GM21515 (cell line): ENCODE results near the gene GIMAP8.
"Not testable (repeated sequence)": the region's sequence is repeated elsewhere in the genome, so short reads cannot be mapped to it uniquely, and the experiment has no call there.

Experiments used
- ATAC-seq: cut with Tn5 transposase; IDR thresholded peaks from one replicate; pipeline ENCODE4 v1.9.1; 2021; ENCODE audit not compliant: unreplicated experiment

GIMAP8 gene

DNA sequence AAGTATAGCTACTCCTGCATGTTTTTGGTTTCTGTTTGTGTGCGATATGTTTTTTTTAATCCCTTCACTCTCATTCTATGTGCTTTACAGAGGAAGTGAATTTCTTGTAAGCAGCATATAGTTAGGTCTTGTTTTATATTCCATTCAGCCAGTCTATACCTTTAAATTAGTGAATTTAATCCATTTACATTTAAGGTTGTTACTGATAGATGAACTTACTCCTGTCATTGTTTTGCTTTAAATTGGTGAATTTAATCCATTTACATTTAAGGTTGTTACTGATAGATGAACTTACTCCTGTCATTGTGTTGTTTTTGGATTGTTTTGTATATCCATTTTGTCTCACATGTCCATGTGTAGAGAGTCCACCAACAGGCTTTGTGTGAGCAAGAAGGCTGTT lies 11.1 kb downstream of the GIMAP8 start:
- ATAC-seq, result no peak

DNA sequence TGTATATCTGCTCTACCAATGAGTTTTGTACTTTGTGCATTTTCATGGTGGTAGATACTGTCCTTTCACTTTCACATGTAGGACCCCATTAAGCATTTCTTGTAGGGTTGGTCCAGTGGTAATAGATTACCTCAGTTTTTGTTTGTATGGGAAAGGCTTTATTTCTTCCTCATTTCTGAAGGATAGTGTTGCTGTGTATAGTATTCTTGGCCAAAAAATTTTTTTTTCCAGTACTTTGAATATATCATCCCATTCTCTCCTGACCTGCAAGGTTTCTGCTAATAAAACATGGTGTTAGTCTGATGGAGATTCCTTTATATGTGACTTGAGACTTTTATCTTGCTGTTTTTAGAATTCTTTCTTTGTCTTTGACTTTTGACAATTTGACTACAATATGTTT lies 12.0 kb downstream of the GIMAP8 start:
- no peak for ATAC-seq

DNA sequence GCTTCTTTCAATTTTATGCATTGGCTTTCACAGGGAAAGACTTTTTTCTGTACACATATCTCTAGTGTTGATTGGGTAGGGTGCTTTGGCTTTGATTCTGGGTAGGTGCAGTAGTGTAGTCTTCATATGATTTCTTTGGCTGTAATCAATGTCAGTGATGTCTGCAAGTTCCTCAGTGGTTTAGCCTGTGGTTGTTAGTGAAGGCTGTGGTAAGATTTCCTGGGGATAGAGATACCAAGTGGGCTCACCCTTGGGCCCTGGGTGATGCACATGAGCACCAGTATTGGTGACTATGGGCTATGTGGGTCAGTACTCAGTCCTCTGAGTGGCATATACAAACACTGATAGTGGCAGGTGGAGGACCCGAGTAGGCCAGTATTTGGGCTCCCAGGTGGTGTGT lies 13.0 kb downstream of the GIMAP8 start:
- no peak for ATAC-seq

DNA sequence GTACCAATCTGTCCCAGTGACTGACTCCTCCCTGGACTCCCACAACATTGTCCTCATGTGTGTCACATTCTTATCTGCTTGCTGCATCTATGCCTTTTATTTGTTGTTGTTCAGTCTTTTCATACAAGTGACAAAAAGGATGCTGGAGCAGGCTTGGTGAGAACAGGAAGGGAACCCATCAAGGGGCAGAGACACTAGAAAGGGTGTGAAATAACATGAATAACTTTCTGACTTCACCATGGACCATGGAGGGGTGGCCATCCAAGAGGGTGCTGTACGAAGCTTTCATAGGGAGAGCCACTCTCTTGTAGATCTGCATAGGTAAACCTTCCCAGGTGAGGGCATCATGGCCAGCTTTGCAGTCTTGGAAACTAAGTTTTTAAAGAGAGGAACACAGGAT lies 14.5 kb downstream of the GIMAP8 start:
- no peak for ATAC-seq

DNA sequence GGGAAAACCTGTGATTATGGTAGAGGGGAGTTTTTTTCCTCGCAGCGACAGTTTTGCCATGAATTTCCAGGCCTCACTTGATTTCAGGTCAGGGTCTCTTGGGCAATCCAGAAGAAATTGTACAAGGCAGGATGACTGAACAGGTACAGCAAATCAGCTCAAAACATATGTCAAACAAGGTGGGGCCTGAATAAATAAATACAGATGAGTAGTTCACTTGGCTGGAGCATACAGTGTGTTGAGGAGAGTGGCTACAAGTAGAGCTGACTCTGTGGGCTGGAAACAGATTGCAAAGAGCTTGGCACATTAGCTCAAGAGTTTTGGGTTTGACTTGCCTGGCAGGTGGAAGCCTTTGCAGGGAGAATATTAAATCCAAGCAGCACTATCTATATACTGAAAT lies 15.0 kb downstream of the GIMAP8 start:
- no peak for ATAC-seq

DNA sequence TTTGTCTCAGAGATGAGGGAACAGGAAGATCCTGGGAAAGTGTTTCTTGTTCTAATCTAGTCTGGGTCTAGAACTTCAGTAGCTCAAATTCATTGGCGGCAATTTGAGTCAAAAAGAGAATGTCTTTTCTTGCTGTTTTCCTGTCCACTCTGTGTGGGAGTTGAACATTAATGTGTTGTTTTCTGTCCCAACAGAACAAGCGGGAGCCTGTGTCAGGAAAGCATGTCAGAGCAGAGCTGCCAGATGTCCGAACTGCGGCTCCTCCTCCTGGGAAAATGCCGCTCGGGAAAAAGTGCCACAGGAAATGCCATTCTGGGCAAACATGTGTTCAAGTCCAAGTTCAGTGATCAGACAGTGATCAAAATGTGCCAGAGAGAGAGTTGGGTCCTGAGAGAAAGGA lies 16.0 kb downstream of the GIMAP8 start:
- no peak for ATAC-seq

DNA sequence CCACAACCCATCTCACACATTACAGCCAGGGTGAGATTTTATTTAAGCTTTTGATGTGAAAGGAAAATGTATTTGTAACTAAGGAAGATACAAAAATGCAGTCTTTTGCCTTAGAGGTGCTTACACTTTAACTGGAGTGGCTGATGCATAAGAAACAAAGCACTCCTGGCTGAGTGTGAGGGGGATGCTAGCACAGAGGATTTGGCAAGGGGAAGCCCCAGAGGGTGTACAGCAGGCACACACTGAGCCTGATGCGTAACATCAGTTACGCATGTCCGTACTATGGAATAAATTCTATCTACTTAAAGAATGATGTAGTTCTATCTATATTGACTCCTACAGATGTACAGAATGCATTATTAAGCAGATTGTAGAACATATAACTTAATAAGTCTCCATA lies 17.8 kb downstream of the GIMAP8 start:
- no peak for ATAC-seq

DNA sequence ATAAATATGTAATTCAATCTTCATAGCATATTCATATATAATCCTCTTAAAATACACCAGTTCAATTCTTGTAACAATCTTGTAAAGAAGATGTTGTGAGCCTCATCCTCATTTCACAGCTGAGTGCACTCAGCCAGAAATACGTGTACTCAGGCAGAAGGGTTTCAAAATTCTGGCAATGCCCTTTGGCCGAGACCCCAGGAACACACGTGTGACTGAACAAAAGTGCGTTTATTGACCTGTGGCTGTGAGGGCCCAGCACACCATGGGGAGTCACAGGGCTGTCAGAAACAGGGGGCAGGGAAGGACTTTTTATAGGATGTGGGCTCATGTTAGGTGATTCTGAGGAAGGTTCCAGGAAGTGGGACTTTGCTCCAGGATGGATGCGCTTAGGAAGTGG lies 21.5 kb downstream of the GIMAP8 start:
- ATAC-seq, result no peak

DNA sequence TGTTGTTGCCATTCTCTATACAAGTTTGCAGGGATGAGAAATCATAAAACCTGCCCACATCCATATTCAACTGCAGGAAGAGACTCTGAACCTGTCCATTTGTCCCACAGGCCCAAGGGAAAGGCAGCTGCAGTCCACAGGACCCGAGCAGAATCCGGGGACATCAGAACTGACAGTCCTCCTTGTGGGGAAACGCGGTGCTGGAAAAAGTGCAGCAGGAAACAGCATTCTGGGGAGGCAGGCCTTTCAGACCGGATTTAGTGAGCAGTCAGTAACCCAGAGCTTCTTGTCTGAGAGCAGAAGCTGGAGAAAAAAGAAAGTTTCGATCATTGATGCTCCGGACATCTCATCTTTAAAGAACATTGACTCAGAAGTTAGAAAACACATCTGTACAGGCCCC lies 23.5 kb downstream of the GIMAP8 start:
- ATAC-seq, result no peak

DNA sequence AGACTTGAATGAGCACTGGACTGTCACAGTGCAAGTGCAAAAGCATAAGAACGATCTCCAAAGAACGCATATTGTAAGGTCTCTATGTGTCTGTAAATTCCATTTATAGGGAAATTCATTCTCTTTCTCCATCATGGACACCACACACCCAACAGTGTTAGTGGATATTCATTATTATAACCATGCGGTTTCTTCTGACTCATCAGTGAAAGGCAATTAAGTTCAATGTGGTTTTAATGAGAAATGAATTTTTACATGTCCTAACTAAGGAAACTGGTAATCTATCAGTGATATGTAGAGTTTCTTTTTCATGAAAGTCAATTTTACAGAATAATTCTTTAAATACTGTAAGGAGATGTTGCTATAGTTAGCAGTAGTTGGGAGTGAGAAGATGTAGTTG lies 25.9 kb downstream of the GIMAP8 start:
- no peak for ATAC-seq

DNA sequence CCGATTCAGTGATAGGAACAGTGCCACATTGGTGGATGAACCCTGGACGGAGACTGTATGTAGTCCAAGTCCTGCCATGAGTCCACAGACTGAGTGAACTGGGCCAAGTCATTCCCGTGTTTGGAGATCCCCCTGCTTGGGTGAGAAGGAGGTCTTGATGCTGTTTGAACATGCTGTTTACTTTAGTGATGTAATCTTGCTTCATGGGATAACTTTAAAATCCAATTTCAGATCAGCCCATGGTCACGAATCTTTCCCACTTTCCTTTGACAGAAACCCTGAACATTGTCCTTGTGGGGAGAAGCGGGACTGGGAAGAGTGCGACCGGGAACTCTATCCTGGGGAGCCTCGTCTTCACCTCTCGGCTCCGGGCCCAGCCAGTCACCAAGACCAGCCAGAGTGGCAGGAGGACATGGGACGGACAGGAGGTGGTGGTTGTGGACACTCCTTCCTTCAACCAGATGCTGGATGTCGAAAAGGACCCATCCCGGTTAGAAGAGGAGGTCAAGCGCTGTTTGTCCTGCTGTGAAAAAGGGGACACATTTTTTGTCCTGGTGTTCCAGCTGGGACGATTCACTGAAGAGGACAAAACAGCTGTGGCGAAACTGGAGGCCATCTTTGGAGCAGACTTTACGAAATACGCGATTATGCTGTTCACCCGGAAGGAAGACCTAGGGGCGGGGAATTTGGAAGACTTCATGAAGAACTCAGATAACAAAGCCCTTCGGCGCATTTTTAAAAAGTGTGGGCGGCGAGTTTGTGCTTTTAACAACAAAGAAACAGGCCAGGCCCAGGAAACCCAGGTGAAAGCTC lies 26.6 kb downstream of the GIMAP8 start:
- ATAC-seq, result no peak

DNA sequence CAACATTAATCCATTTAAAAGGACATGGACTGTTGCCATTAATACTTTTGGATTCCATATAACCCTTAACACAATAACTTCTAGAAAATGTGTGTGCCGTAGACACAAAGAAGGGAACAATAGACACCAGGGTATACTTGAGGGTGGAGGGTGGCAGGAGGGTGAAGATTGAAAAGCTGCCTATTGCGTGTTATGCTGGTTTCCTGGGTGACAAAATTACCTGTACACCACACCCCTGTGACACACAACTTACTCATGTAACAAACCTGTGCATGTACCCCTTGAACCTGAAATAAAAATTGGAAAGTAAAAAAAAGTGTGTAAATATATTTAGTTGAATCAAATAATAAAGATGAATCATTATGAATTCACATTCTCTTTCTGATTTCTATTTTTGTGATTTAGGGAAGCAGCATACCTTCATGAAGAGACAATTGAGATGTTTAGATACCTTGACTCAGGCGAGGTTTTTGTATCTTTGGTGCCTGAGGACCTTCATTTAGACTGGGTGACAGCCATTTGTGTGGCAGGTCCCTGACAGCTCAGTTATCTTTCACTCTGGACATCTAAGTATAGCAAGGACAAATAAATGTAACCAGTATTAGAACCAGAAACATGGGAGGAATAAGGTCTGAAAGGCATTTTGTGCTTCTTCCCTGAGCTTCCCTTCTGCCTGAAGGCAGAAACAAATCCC lies 28.7 kb downstream of the GIMAP8 start:
- no peak for ATAC-seq

DNA sequence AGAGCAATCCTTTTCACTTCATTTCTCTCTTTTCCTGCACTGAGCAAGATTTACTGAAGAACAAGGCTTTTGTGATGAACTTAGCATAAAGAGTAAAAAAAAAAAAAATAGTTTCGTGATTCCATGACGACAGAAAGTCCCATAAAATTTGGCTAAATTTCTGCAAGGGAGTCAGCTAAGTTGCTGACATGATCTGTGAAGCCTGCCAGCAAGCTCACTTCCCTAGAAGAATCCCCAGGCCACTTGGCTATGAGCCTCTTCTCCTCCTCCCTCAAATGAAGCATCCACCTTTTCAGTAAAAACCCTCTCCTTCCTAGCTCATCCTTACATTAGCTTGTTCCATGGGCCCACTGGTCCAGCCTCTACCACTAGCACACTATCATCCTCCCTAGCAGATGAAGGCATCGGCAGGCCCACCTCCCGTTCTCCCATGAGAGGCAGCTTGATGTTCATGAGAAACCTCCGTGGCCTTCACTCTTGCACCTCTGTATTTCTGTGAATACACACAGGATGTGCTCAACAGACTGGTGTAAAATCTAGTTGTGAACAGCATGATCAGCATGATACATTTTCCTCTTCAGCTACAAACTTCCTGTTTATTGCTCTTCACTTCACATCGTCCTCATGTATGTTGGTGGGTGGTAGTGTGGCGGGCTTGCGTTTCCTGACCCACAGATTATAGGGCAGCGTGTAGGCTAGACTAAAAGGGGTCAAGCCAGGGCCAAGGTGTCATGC lies 30.9 kb downstream of the GIMAP8 start:
- no peak for ATAC-seq

DNA sequence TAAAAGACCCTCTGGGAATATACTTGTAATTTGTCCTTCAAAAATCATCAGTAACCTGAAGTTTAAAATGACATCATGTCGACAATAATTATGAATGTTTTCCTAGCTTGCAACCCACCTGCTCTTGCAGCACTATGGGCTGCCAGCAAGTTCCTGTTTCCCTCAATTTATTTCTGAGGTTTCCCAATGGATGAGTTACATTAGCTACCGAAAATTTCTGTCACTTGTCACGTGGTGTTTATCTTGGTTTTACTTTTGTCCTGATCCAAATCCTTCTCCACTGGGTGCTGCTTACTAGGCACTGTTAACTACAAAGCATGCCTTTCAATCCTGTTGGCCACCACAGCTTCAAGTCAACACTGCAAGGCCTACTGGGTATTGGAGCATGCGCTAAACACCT lies 31.5 kb downstream of the GIMAP8 start:
- no peak for ATAC-seq

DNA sequence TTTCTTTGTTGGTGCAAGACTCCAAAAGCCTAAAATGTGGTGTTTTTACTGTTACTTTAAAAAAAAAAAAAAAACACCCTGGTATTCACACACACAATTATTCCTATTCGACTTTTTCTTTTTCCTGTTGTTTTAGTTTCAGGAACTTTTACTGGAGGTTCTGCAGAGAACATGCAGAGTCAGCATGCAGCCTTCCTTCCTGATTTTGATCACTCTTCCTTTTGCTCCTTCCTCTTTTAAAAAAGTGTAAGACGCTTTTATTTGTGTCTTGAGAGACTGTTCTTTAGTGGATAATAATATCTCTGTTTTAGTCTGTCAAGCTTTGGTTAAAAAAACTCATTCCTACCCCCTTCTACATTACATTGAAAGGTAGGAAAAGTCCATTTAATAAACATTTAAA lies 33.1 kb downstream of the GIMAP8 start:
- ATAC-seq, result not testable (repeated sequence)

DNA sequence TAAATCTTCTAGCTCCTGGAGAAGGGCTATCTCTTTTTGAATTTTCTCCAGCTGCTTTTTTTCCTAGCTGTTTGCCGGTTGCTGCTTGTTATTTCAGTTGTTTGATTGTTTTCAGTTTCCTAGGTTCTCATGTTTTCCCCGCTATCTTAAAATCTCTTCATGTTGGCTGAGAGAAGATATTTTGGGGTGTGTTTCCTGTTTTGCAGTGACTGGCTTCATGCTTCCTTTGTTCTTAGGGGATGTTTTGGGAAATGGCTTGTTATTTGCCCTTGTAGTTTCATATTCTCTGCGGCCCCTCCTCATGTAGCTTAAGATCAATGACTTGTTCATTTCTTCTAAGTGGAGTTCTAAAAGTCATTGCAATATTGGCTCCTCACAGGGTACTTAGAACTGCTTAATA lies 33.6 kb downstream of the GIMAP8 start:
- ATAC-seq, result not testable (repeated sequence)

DNA sequence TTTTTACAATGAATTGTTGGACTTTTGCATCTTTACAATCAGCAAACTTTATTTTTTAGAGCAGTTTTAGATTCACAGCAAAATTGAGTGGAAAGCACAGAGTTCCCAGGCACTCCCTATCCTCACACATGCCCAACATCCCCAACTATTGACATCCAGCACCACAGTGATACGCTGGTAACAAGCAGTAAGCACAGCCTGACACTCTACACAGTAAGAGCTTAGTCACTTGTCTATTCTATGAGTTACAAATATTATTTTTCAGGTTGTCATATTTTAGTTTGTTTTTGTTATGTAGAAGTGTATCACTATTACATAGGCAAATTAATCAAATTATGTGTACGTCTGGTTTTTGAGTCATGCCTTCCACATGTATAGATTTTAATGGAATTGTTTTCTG lies 37.2 kb downstream of the GIMAP8 start:
- no peak for ATAC-seq

DNA sequence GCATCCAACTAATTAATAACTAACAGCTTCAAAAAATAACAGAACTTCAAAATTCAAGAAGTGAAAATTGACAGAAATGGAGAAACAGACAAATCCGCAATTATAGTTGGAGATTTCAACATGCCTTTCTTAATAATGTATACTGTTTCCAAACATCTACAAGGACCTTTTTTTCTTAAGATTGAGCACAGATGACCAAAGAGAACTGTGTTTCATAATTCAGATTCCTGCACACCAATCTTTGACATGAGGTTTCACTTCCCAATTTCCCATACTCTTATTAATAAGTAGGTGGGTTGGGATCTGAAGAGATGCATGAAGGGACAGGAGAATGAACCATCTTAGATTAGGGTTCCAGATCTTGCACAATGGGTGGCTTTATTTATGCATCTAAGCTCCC lies 39.4 kb downstream of the GIMAP8 start:
- ATAC-seq, result no peak

DNA sequence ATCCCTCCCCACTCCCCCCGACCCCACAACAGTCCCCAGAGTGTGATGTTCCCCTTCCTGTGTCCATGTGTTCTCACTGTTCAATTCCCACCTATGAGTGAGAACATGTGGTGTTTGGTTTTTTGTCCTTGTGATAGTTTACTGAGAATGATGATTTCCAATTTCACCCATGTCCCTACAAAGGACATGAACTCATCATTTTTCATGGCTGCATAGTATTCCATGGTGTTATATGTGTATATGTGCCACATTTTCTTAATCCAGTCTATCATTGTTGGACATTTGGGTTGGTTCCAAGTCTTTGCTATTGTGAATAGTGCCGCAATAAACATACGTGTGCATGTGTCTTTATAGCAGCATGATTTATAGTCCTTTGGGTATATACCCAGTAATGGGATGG lies 43.0 kb downstream of the GIMAP8 start:
- ATAC-seq, result not testable (repeated sequence)

DNA sequence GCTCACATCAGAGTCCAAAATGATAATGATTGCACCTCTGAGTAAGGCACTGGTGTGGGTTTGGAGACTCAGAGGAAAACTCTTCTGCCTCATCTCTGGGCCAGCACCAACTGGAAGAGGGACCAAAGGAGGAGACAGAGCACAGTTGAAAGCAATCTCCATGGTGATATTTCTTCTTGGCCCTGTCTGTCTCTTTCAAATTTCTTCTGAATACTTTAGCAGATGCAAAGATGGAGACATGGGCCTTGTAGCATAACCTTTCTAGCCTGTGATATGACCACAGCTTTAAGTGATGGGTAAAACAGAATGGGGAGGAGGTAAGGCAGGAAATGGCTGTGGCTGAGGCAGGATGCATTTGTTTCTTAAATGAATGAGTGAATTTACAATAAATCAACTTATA lies 52.1 kb downstream of the GIMAP8 start:
- no peak for ATAC-seq

DNA sequence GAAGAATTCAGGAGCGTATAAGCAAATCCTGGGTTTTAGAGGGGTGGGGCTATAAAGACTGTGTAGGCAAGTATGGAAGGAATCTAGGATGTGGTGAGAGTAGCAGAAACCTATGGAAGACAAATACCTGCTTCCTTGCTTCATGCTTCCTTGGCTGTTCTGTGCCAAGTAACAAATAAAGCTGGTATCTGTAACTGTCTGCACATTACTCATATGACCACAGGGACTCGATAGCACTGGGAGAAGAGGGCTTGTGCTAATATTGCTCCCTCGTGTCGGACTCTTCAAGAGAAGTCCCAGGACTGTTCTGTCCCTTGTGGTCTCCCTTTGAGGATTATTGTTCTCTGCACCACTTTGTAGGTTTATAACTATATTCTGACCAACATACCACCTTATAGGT lies 52.7 kb downstream of the GIMAP8 start:
- no peak for ATAC-seq

DNA sequence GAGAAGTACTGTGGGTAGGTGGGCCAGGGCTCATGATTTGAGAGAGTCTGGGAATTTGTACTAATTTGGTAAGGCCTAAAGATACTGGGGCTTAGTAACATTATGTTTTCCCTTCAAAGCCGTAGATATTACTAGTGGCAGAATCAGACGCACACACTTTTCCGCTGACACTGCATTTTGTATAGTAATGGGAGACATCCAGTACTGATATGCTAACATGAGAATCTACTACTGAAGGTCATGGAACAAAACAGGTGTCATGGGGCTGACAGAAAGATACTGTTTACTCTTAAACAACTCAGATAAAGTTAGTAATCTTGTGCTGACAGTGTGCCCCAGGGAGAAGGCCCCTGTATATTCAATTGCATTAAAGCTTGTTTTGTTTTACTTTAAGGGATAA lies 53.2 kb downstream of the GIMAP8 start:
- no peak for ATAC-seq
